SH-SY5Y (cell line): ENCODE results near the gene OAT.

Experiments used
- GATA2 ChIP-seq: IDR thresholded peaks from 2 replicates; pipeline ENCODE4 v1.6.1; 2011; ENCODE audit warnings: mild to moderate bottlenecking, low read depth, low read length
- GATA3 ChIP-seq: IDR thresholded peaks from 2 replicates; pipeline ENCODE4 v1.6.1; 2011; ENCODE audit warnings: low read depth, mild to moderate bottlenecking, low read length, moderate library complexity

DNA sequence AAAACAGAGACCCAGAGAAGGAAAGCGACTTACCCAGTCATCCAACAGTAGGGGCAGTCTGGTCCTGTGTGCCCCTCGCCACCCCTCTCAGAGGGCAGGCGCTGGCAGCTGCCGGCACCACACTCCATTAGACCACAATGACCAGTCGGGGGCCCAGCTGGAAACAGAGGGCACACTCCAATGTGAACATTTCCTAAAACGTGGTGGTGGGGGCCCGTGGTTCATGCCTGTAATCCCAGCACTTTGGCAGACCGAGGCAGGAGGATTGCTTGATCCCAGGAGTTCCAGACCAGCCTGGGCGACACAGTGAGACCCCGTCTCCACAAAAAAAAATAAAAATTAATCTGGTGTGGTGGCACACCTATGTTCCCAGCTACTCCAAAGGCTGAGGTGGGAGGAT, 912 bp upstream of the OAT start:
- no peak for TF ChIP-seq GATA2
- TF ChIP-seq GATA3, result no peak
